ENCODE data around the gene WDR59. TPM values are rescaled to one million over a fixed set of nuclear protein-coding genes. Genes with fewer than 3 reads are reported as not detected.
"Not testable (repeated sequence)": the region's sequence is repeated elsewhere in the genome, so short reads cannot be mapped to it uniquely, and the experiment has no call there.

Gene WDR59
- total RNA-seq, 4 donors from 2014 or later, result 26.0 to 59.4 (median 48.4) TPM

GRCh38 chr16:75017670-75018525 is 33.0 kb upstream of the WDR59 start:
- 52 to 54% methylated on average over 3 of the region's 3 CpGs for WGBS, 2 donors
- no peak for DNase-seq (ENCODE audit: low spot score in 2 of 2)
- intact Hi-C loops (cut with DNase I; ENCODE audit: low total_unique reads), result no loop called here
- no peak overlapping the region for H3K4me3 ChIP-seq (ENCODE audit: low read depth, poor library complexity, severe bottlenecking)
- TF ChIP-seq POLR2A (IDR thresholded peaks at IDR 0.05) (no peak), CTCF (IDR thresholded peaks at IDR 0.05) (no peak)

GRCh38 chr16:75016451-75017081 is 31.6 kb upstream of the WDR59 start:
- H3K4me3 ChIP-seq (ENCODE audit: low read depth, poor library complexity, severe bottlenecking); intact Hi-C loops (cut with DNase I; ENCODE audit: low total_unique reads): not testable (repeated sequence)
- DNase-seq (ENCODE audit: low spot score in 2 of 2), result peak in 1 of 2 donors; percentile 45
- 92 to 94% methylated on average over 12 of the region's 12 CpGs for WGBS, 2 donors

- DNase-seq (ENCODE audit: low spot score in 2 of 2), result no peak
- no peak overlapping the region for H3K4me3 ChIP-seq (ENCODE audit: low read depth, poor library complexity, severe bottlenecking)
- WGBS, 2 donors, result 54 to 96% methylated on average over 2 of the region's 2 CpGs
- no peak for TF ChIP-seq POLR2A (IDR thresholded peaks at IDR 0.05)
- no peak for TF ChIP-seq CTCF (IDR thresholded peaks at IDR 0.05)
- intact Hi-C loops (cut with DNase I; ENCODE audit: low total_unique reads), result no loop called here
These were observed 29.4 kb upstream of the WDR59 start for GRCh38 chr16:75014318-75014717.

GRCh38 chr16:75013123-75013522 is 28.2 kb upstream of the WDR59 start:
- DNase-seq (ENCODE audit: low spot score in 2 of 2); intact Hi-C loops (cut with DNase I; ENCODE audit: low total_unique reads); H3K4me3 ChIP-seq (ENCODE audit: low read depth, poor library complexity, severe bottlenecking): not testable (repeated sequence)
- 89 to 91% methylated on average over 6 of the region's 6 CpGs for WGBS, 2 donors

GRCh38 chr16:75012380-75013081 is 27.6 kb upstream of the WDR59 start:
- no peak overlapping the region for H3K4me3 ChIP-seq (ENCODE audit: low read depth, poor library complexity, severe bottlenecking)
- intact Hi-C loops (cut with DNase I; ENCODE audit: low total_unique reads), result no loop called here
- TF ChIP-seq POLR2A (IDR thresholded peaks at IDR 0.05), result no peak
- no peak for TF ChIP-seq CTCF (IDR thresholded peaks at IDR 0.05)
- 26 to 34% methylated on average over 8 of the region's 8 CpGs for WGBS, 2 donors
- DNase-seq (ENCODE audit: low spot score in 2 of 2), result peak in 1 of 2 donors; percentile 28

- H3K4me3 ChIP-seq (ENCODE audit: low read depth, poor library complexity, severe bottlenecking), result no peak overlapping the region
- DNase-seq (ENCODE audit: low spot score in 2 of 2), result peak; percentile 36 to 52
- intact Hi-C loops (cut with DNase I; ENCODE audit: low total_unique reads), result no loop called here
- TF ChIP-seq CTCF (IDR thresholded peaks at IDR 0.05) (no peak), POLR2A (IDR thresholded peaks at IDR 0.05) (no peak)
- 8 to 9% methylated on average over 3 of the region's 3 CpGs for WGBS, 2 donors
These were observed 26.8 kb upstream of the WDR59 start for GRCh38 chr16:75011634-75012307.
